ENCODE data around the gene ZNF618.

The ZNF618 gene

DNA sequence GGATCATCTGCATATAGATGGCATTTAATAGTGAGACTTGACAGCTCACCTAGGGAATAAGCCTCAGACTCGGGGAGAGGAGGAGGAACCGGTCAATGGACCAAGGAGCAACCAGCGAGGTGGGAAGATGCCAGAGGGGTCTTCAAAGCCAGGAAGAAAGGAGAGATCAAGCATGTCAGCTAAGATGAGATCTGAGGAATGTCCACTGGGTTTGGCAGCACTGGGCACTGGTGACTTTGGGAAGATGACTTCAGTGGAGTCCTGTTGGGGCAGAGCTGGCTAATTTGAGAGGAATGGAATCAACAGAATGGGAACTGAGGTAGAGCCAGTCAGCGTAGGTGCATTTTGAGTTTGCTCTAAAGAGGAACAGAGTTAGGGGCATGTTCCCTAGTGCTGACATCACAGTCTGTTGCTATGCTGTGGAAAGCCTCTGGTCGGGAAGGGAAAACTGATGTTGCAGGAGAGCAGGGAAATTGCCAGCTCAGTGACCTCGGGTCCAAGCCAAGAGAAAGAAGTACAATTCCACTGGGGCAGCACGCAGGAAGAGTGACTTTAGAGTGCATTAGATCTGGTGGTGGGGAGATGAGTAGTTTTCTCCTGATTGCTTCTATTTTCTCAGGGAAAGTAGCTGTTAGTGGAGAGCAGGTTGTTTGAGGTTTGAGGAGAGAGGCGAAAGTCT, 56.9 kb downstream of the ZNF618 start:
- Histone ChIP-seq H3K27me3 (ENCODE audit: insufficient read depth, low read length, poor library complexity, severe bottlenecking) (no peaks in the 10 kb centered on the region), H4K20me1 (ENCODE audit: insufficient read depth, low read length, poor library complexity, severe bottlenecking) (peaks cover 13% of the 10 kb centered on the region), H3K9me3 (ENCODE audit: insufficient read depth, low read depth, low read length) (peaks cover 10% of the 10 kb centered on the region; the same call in 1 of the 2 replicates), H3K4me2 (ENCODE audit: low read depth, low read length, poor library complexity, severe bottlenecking) (no peak overlapping the region), H3K9me2 (replicated peaks; ENCODE audit: low read depth, low read length) (no peaks in the 10 kb centered on the region), H2AFZ (ENCODE audit: low read length) (no peak overlapping the region), H3K79me2 (ENCODE audit: insufficient read depth, low read length) (peaks cover 55% of the 10 kb centered on the region; the same call in 1 of the 2 replicates), H3K36me3 (ENCODE audit: insufficient read depth, low read length) (no peaks in the 10 kb centered on the region), H3K9ac (ENCODE audit: low read depth, low read length, poor library complexity, severe bottlenecking) (no peak overlapping the region), H3K4me1 (ENCODE audit: insufficient read depth, low read length, poor library complexity, severe bottlenecking) (no peaks in the 10 kb centered on the region), H3K4me3 (ENCODE audit: low read length, poor library complexity, severe bottlenecking) (no peak overlapping the region), H3F3A (ENCODE audit: low read depth) (no peaks in the 10 kb centered on the region)
- no peak for TF ChIP-seq EZH2phosphoT487 (IDR thresholded peaks at IDR 0.05; ENCODE audit: borderline replicate concordance)
- TF ChIP-seq, protein P1, sequence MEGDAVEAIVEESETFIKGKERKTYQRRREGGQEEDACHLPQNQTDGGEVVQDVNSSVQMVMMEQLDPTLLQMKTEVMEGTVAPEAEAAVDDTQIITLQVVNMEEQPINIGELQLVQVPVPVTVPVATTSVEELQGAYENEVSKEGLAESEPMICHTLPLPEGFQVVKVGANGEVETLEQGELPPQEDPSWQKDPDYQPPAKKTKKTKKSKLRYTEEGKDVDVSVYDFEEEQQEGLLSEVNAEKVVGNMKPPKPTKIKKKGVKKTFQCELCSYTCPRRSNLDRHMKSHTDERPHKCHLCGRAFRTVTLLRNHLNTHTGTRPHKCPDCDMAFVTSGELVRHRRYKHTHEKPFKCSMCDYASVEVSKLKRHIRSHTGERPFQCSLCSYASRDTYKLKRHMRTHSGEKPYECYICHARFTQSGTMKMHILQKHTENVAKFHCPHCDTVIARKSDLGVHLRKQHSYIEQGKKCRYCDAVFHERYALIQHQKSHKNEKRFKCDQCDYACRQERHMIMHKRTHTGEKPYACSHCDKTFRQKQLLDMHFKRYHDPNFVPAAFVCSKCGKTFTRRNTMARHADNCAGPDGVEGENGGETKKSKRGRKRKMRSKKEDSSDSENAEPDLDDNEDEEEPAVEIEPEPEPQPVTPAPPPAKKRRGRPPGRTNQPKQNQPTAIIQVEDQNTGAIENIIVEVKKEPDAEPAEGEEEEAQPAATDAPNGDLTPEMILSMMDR (conservative IDR thresholded peaks at IDR 0.05; ENCODE audit: low read length), result no peak

DNA sequence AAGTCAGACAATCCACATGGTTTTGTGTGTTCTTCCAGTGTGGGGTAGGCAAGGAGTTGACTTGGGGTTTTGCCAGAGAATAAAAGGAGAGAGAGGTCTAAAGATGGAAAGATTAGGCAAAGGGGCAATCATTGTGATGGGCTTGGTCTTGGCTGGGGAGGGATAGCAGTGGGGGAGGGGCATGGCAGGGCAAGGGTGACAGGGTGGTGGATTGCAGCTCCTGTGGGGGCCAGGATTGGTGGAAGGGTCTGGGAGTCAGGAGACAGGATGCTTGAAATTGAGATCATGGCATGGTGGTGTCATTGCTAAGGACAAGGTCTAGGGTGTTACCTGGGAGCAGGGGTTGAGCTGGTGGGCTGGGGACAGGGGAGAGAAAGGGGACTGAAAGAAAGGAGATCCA, 57.6 kb downstream of the ZNF618 start:
- peaks cover 4% of the 10 kb centered on the region; the same call in 1 of the 2 replicates for H3K9me3 ChIP-seq (ENCODE audit: insufficient read depth, low read depth, low read length)
- no peaks in the 10 kb centered on the region for H3K27me3 ChIP-seq (ENCODE audit: insufficient read depth, low read length, poor library complexity, severe bottlenecking)
- H3K4me1 ChIP-seq (ENCODE audit: insufficient read depth, low read length, poor library complexity, severe bottlenecking), result no peaks in the 10 kb centered on the region
- no peak overlapping the region for H3K4me3 ChIP-seq (ENCODE audit: low read length, poor library complexity, severe bottlenecking)
- peaks cover 13% of the 10 kb centered on the region for H4K20me1 ChIP-seq (ENCODE audit: insufficient read depth, low read length, poor library complexity, severe bottlenecking)
- H2AFZ ChIP-seq (ENCODE audit: low read length), result no peak overlapping the region
- no peak overlapping the region for H3K9ac ChIP-seq (ENCODE audit: low read depth, low read length, poor library complexity, severe bottlenecking)
- no peaks in the 10 kb centered on the region for H3K36me3 ChIP-seq (ENCODE audit: insufficient read depth, low read length)
- H3K79me2 ChIP-seq (ENCODE audit: insufficient read depth, low read length), result peaks cover 57% of the 10 kb centered on the region
- no peaks in the 10 kb centered on the region for H3K9me2 ChIP-seq (replicated peaks; ENCODE audit: low read depth, low read length)
- TF ChIP-seq EZH2phosphoT487 (IDR thresholded peaks at IDR 0.05; ENCODE audit: borderline replicate concordance), result no peak
- TF ChIP-seq, protein P1 (conservative IDR thresholded peaks at IDR 0.05; ENCODE audit: low read length), result no peak
- no peaks in the 10 kb centered on the region for H3F3A ChIP-seq (ENCODE audit: low read depth)
- no peak overlapping the region for H3K4me2 ChIP-seq (ENCODE audit: low read depth, low read length, poor library complexity, severe bottlenecking)

DNA sequence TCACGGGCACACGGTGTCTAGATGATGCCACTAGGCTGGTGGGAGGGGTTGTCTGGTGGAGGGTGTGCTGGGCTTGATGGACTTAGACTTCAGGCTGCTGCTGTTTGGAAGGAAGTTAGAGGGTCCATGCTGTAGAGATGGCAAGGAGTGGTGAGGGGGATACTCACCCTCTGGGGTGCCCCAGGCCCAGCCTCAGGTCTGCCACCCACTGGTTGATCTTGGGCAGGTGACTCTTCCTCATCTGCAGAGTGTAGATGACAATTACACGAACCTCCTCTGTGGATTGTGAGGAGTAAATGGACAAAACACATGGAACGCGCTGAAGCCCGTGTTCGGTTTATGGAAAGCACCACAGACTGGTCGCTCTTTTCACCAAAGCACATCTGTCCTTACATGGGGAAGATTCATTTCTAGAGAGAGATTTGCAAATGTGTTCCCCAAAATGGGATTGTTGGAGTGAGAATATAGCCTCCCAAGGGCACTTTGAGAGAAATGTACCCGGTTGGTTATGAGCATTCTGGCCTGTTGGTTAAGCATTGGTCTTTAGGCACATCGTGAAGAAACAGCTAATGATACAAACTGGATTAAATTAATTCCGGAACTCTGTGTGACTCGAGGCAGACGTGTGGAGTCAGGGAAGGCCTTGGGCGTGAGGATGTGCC, 58.2 kb downstream of the ZNF618 start:
- no peak overlapping the region for H3K9ac ChIP-seq (ENCODE audit: low read depth, low read length, poor library complexity, severe bottlenecking)
- H3K9me3 ChIP-seq (ENCODE audit: insufficient read depth, low read depth, low read length), result no peaks in the 10 kb centered on the region
- H3K4me2 ChIP-seq (ENCODE audit: low read depth, low read length, poor library complexity, severe bottlenecking), result no peak overlapping the region
- no peaks in the 10 kb centered on the region for H3K4me1 ChIP-seq (ENCODE audit: insufficient read depth, low read length, poor library complexity, severe bottlenecking)
- peaks cover 59% of the 10 kb centered on the region for H3K79me2 ChIP-seq (ENCODE audit: insufficient read depth, low read length)
- TF ChIP-seq EZH2phosphoT487 (IDR thresholded peaks at IDR 0.05; ENCODE audit: borderline replicate concordance), result no peak
- TF ChIP-seq, protein P1 (conservative IDR thresholded peaks at IDR 0.05; ENCODE audit: low read length), result peak; percentile 32
- no peaks in the 10 kb centered on the region for H3K36me3 ChIP-seq (ENCODE audit: insufficient read depth, low read length)
- peaks cover 14% of the 10 kb centered on the region for H4K20me1 ChIP-seq (ENCODE audit: insufficient read depth, low read length, poor library complexity, severe bottlenecking)
- no peaks in the 10 kb centered on the region for H3K9me2 ChIP-seq (replicated peaks; ENCODE audit: low read depth, low read length)
- H2AFZ ChIP-seq (ENCODE audit: low read length), result no peak overlapping the region
- H3F3A ChIP-seq (ENCODE audit: low read depth), result no peaks in the 10 kb centered on the region
- no peaks in the 10 kb centered on the region for H3K27me3 ChIP-seq (ENCODE audit: insufficient read depth, low read length, poor library complexity, severe bottlenecking)
- H3K4me3 ChIP-seq (ENCODE audit: low read length, poor library complexity, severe bottlenecking), result no peak overlapping the region
